Measurements from ENCODE around the gene LMNTD1. TPM values are rescaled to one million over a fixed set of nuclear protein-coding genes. Genes with fewer than 3 reads are reported as not detected.

Gene LMNTD1
- total and polyA plus RNA-seq, 2 of the 4 experiments (the other 2 are of a cell fraction) = 1.5 to 4.3 TPM

DNA sequence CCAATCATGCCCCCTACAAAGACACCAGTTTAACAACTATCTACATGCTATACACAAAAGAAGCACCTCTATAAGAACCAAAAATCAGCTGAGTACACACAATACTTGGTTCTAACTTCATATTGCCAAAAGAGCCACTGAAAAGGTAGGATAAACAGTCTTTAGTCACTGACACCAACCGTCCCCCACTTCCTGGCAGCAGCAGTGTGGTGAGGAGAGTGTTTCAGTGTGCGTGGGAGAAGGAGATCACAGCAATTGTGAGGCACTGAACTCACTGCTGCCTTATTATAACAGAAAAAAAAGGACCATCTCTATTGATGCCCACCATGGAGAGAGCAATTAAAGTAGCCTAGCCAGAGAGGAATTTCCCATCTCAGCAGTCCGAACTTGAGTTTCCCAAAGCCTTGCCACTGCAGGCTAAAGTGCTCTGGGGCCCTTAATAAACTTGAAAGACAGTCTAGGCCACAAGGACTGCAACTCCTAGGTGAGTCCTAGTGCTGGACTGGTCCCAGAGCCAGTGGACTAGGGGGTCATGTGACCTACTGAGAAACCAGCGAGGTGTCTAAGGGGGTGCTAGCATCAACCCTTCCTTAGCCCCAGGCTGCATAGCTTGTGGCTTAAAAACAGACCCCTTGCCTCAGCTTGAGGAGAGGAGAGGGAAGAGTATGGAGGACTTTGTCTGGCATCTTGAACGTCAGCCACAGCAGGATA is 37.1 kb upstream of the LMNTD1 start:
- CTCF ChIA-PET = no interaction called here
- WGBS, 2 experiments (ENCODE audit: extremely low coverage in 2 of 2, insufficient read length in 1 of 2) = 100% methylated on average over 1 of the region's 5 CpGs; no CpG with 5 or more reads in 1 of the 2 experiments
- dilution Hi-C loops (cut with HindIII; ENCODE audit: low sequenced_read_pairs, unreplicated experiment) = no loop called here

More for the DNA sequence above, 37.1 kb upstream of the LMNTD1 start:
- H3K4me3 ChIP-seq (ENCODE audit: insufficient read depth, low read depth, low read length) = no peak overlapping the region
- no peak overlapping the region for H3K18ac ChIP-seq (ENCODE audit: low read depth, low read length)
- H3K9me3 ChIP-seq (ENCODE audit: control insufficient read depth, insufficient read depth, low read length) = peaks cover 4% of the 10 kb centered on the region
- H2AFZ ChIP-seq (replicated peaks; ENCODE audit: low read length, poor library complexity) = no peak overlapping the region
- ATAC-seq (ENCODE audit: low read depth) = no peak
- no peak overlapping the region for H3K4ac ChIP-seq (ENCODE audit: low read depth, low read length)
- no peak overlapping the region for H3K4me2 ChIP-seq (ENCODE audit: low read depth, low read length)
- no peak overlapping the region for H2AK5ac ChIP-seq (ENCODE audit: low read depth, low read length)
- no TSS peak for BruUV-seq (replicated peaks)
- no peak for TF ChIP-seq CHD1 (IDR thresholded peaks at IDR 0.05; ENCODE audit: low read depth, low read length)
- TF ChIP-seq, protein P1, sequence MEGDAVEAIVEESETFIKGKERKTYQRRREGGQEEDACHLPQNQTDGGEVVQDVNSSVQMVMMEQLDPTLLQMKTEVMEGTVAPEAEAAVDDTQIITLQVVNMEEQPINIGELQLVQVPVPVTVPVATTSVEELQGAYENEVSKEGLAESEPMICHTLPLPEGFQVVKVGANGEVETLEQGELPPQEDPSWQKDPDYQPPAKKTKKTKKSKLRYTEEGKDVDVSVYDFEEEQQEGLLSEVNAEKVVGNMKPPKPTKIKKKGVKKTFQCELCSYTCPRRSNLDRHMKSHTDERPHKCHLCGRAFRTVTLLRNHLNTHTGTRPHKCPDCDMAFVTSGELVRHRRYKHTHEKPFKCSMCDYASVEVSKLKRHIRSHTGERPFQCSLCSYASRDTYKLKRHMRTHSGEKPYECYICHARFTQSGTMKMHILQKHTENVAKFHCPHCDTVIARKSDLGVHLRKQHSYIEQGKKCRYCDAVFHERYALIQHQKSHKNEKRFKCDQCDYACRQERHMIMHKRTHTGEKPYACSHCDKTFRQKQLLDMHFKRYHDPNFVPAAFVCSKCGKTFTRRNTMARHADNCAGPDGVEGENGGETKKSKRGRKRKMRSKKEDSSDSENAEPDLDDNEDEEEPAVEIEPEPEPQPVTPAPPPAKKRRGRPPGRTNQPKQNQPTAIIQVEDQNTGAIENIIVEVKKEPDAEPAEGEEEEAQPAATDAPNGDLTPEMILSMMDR (conservative IDR thresholded peaks at IDR 0.05; ENCODE audit: low read depth, low read length) = no peak
- TF ChIP-seq RCOR1 (IDR thresholded peaks at IDR 0.05; ENCODE audit: insufficient replicate concordance, low read length) = no peak
- no peak for TF ChIP-seq FOS (IDR thresholded peaks at IDR 0.05; ENCODE audit: low read depth, low read length)
- no peak for TF ChIP-seq RFX5 (IDR thresholded peaks at IDR 0.05; ENCODE audit: low read depth, low read length)
- TF ChIP-seq, protein P2, sequence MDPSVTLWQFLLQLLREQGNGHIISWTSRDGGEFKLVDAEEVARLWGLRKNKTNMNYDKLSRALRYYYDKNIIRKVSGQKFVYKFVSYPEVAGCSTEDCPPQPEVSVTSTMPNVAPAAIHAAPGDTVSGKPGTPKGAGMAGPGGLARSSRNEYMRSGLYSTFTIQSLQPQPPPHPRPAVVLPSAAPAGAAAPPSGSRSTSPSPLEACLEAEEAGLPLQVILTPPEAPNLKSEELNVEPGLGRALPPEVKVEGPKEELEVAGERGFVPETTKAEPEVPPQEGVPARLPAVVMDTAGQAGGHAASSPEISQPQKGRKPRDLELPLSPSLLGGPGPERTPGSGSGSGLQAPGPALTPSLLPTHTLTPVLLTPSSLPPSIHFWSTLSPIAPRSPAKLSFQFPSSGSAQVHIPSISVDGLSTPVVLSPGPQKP (IDR thresholded peaks at IDR 0.05; ENCODE audit: borderline replicate concordance, low read depth, low read length) = no peak
- no peak for TF ChIP-seq NFE2L2 (IDR thresholded peaks at IDR 0.05; ENCODE audit: low read depth, low read length)
- TF ChIP-seq USF2 (IDR thresholded peaks at IDR 0.05; ENCODE audit: low read depth, low read length) = no peak
- TF ChIP-seq MAFK (IDR thresholded peaks at IDR 0.05; ENCODE audit: low read depth, low read length) = no peak
- no peak for TF ChIP-seq BHLHE40 (IDR thresholded peaks at IDR 0.05; ENCODE audit: low read depth, low read length)
- no peak for TF ChIP-seq POLR2A (IDR thresholded peaks at IDR 0.05; ENCODE audit: low read depth, low read length)
- no peak for TF ChIP-seq RAD21 (IDR thresholded peaks at IDR 0.05; ENCODE audit: low read length)
- H2BK15ac ChIP-seq (ENCODE audit: low read depth, low read length) = no peak overlapping the region
- H4K5ac ChIP-seq (ENCODE audit: low read depth, low read length) = no peak overlapping the region; the same call in 1 of the 2 replicates
- H3K9me1 ChIP-seq (ENCODE audit: insufficient read depth, low read length) = no peaks in the 10 kb centered on the region
- no peak for DNase-seq
- H3K27me3 ChIP-seq (ENCODE audit: control insufficient read depth, insufficient read depth, low read length) = no peaks in the 10 kb centered on the region
- H3K9ac ChIP-seq (ENCODE audit: low read depth, low read length) = no peak overlapping the region
- in situ Hi-C loops (cut with MboI; ENCODE audit: low sequenced_read_pairs) = no loop called here
- H3K14ac ChIP-seq (replicated peaks; ENCODE audit: low read depth, low read length) = no peak overlapping the region
- H4K8ac ChIP-seq (ENCODE audit: low read depth in 2 of 2, low read length in 2 of 2) = no peak overlapping the region; a peak in 1 of 4 replicates
- no peak overlapping the region for H4K91ac ChIP-seq (ENCODE audit: insufficient read depth, low read depth, low read length)
- no peaks in the 10 kb centered on the region for H3K36me3 ChIP-seq (ENCODE audit: control insufficient read depth, insufficient read depth, low read length)
- H4K20me1 ChIP-seq (ENCODE audit: insufficient read depth, low read length) = no peaks in the 10 kb centered on the region
- no peak overlapping the region for H2BK5ac ChIP-seq (ENCODE audit: low read depth, low read length, poor library complexity, severe bottlenecking)
- H3K56ac ChIP-seq (ENCODE audit: extremely low read depth, insufficient read depth, low read length) = no peak overlapping the region
- H2BK20ac ChIP-seq (ENCODE audit: low read depth, low read length) = no peak overlapping the region
- H2AK9ac ChIP-seq (replicated peaks; ENCODE audit: low read depth, low read length, poor library complexity) = no peak overlapping the region
- no peak overlapping the region for H2BK120ac ChIP-seq (ENCODE audit: low read depth, low read length)
- H3K4me1 ChIP-seq (ENCODE audit: control insufficient read depth, insufficient read depth, low read length) = peaks cover 3% of the 10 kb centered on the region; the same call in 1 of the 2 replicates
- no peak overlapping the region for H3K27ac ChIP-seq (ENCODE audit: insufficient read depth, low read length)
- no peaks in the 10 kb centered on the region for H3K79me1 ChIP-seq (ENCODE audit: low read depth in 1 of 2, low read length in 2 of 2)
- H3K23ac ChIP-seq (ENCODE audit: low read depth, low read length) = no peak overlapping the region
- POLR2A ChIA-PET (ENCODE audit: unreplicated experiment) = no interaction called here
- intact Hi-C loops (cut with micrococcal nuclease) = no loop called here

Data from IMR-90 (cell line).